Hematopoietic multipotent progenitor cell treated with erythropoietin and hydrocortisone succinate and interleukin-3 and kit ligand, for 15 days (in vitro differentiated cells): ENCODE data around the gene SCAMP1.
"Not testable (repeated sequence)": the region's sequence is repeated elsewhere in the genome, so short reads cannot be mapped to it uniquely, and the experiment has no call there.

Experiments used
- DNase-seq: peaks from one replicate; pipeline ENCODE4 v3.0.0-alpha.2; 2015; ENCODE audit warnings: low spot score

SCAMP1 gene

DNA sequence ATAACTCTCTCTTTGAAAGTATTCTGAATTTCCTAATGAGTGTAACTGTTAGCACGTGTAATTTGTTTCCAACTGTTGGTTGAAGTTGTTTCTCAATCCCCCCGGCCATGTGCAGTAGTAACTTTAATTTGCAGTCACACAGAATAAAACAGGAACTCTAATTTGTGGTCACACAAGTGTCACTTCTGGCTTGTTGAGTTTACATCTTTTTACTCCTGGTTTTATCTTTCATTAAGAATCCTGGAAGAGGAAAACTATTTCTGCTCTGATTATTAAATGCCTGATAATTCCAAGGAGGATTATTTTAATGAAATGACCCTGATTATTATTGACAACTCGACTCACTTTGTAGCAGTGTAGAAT is 1.2 kb downstream of the SCAMP1 start:
- DNase-seq, result no peak

DNA sequence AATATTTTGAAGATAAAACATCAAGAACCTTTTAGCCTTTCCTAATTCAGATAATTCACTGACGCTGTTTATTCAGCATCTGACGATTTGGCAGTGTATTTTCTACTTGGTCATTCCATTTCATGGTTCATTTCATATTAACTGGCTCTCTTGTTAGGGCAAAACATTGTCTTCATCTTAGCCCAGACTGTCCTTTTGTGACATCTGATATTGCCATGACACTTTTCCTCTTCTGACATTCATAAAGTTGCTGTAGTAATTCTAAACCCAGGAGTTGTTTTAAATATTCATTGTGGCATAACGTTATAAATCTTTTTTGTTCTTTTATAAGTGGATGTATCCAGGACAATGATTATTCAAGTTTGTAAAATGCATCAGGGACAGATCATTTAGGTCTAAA is 1.8 kb downstream of the SCAMP1 start:
- DNase-seq, result no peak

DNA sequence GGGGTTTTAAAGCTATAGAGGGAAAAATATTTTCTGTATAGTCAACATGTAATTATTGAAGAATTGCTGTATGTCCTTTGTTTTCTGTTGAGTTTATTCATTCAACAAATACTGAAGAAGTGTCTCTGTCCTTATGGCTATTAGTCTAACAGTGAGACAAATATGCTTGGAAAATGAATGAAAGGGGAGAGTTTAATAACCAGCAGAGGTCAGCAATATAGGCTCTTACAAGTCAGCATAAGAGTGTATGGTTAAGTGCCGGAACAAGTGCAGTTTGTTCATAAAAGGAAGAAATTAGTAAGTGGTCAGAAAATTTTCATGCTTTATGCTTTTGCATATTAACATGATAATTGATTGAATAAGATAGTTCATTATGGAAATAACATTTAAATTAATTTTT is 3.6 kb downstream of the SCAMP1 start:
- DNase-seq, result no peak

DNA sequence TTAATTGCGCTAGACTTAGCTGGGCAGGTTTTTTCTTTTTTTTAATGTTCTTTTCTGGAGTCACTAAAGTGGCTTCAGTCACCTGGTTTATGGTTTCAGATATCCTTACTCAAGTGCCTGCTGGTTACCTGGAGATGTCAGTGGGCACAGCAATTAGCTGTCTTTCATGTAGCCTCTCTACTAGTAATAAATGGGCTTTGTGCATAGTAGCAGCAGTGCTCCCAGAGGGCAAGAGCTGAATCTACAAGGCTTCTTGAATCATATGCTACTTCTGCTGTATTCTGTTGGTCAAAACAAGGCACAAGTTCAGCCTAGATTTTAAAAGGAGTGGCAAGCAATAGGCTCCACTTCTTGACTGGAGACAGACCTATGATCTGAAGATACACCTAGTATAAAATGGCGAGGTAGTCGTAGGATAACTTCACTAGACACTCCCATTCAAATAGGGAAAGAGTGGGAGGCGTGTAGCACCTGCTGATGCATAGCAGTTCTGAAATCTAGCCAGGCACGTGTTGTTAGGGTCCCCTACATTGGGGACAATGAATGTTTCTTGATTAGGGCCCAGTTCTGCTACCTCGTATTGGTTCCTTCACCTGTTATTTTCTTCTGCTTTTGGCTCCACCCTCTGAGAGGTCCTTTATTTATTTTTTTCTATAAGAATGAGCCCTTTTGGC is 7.0 kb downstream of the SCAMP1 start:
- DNase-seq, result no peak

DNA sequence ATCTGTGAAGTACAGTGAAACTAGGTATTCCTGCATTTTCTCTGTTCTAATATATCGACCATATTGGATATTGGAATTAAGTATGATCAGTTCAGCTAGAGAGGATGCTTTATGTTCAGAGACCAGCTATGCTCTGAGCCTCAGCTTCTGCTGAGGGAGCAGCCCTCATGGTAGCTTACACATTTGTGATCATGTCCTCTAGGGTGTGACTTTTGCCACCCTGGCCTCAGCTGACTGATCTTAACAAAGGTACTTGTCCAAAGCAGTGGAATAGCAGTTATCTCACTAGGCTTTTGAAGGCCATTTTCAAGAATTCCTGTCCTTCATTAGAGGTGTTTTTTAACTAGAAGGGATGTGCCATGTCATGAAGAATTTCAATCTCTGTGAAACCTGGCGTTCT is 9.3 kb downstream of the SCAMP1 start:
- no peak for DNase-seq

DNA sequence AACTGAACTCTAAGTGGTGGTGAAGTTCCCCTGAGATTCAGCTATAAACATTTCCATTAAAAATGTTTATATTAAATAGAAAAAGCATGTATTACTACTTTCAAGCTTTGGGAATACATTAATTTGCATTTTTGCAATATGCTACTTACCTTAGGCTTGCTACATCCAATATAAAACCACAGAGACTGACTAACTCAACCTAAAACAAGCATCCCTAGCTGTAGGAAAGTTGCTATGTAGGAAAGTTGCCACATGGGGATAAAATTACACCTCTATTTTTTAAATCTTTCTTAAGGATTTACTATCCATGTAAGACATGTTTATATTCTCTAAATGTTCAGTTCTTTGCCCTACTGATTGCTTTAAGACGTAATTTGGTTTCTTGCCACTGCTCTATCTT is 12.8 kb downstream of the SCAMP1 start:
- DNase-seq, result no peak

DNA sequence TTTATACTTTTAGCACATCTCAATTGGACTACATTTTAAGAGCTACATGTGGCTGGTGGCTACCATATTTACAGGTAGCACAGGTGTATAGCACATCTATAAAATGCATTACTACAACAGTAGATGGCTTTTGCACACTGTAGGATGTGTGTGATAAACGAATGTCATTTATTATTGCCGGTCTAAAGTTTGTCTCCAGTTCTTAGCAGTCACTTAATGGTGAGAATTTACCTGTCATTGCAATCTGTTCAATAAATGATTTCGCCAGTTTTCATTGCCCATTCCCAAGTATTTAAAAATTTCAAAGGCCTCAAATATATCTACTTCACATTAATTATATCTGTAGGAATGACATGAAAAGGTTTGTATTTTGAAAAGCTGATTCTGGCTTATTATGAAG is 15.9 kb downstream of the SCAMP1 start:
- DNase-seq, result no peak

DNA sequence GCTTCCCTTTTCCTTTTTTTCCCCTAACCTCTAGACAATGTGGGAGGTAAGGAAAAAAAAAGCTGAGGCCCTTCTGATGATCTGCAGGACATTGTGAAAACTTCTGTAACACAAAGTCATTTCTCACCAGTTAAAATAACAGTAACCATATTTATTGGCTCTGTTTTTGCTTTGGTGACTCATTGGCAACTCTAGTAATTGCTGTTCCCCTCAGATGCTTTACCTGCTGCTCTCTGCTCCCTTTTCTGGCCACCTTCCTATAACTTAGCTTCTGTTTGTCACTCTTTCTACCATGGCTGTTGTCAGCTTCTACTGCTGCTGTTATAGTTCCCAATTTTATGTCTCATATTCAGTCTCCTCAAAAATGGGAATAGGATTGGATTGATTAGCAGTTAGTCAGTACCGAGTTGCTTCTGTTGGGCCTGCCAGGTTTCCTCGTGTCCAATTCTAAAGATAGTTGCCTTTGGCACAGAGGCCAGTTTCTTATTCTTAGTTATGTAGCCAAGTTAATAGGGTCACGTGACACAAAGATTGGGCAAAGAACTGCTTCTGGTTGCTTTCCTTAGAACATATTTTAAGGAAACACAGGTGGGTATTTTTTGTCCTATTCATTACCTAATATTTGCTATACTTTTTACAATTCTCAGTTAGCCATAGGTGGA is 16.8 kb downstream of the SCAMP1 start:
- DNase-seq, result no peak

DNA sequence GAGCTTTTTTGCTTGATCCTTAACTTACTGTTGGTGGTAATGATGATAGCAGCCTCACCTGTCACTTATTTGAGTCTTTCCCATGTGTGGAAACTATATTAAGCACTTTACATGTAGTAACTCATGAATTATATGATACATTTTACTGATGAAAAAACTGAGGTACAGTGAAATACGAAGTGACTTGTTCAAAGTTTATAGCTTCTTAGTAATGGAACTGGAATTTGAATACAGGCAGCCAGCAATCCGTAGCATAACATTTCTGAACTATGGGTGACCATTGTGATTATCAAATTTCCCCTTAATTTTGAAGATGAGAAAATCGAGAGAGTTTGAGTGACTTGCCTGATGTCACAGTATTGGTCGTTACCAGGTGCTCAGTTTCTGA is 17.3 kb downstream of the SCAMP1 start:
- DNase-seq, result no peak

DNA sequence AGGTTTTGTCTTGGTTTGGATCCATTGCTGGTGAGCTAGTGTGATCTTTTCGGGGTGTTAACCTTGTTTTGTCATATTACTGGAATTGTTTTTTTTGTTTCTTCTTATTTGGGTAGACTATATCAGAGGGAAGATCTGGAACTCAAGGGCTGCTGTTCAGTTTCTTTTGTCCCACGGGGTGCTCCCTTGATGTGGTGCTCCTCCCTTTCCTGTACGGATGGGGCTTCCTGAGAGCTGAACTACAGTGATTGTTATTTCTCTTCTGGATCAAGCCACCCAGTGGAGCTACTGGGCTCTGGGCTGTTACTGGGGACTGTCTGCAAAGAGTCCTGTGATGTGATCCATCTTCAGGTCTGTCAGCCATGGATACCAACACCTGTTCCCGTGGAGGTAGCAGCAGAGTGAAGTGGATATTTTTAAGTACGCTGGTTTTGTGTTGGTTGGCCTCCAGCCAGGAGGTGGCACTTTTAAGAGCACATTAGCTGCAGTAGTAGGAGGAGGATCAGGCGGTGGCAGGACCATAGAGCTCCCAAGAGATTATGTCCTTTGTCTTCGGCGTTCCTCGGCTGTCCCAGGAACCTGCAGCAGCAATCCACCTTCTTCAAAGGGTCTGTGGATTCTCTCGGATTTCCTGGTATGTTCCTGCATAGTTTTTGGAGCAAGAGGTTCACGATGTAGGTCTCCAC is 27.2 kb downstream of the SCAMP1 start:
- no peak for DNase-seq

DNA sequence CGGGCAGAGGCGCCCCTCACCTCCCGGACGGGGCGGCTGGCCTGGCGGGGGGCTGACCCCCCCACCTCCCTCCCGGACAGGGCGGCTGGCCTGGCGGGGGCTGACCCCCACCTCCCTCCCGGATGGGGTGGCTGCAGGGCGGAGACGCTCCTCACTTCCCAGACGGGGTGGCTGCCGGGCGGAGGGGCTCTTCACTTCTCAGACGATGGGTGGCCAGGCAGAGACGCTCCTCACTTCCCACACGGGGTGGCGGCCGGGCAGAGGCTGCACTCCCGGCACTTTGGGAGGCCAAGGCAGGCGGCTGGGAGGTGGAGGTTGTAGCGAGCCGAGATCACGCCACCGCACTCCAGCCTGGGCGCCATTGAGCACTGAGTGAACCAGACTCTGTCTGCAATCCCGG is 30.9 kb downstream of the SCAMP1 start:
- not testable (repeated sequence) for DNase-seq

DNA sequence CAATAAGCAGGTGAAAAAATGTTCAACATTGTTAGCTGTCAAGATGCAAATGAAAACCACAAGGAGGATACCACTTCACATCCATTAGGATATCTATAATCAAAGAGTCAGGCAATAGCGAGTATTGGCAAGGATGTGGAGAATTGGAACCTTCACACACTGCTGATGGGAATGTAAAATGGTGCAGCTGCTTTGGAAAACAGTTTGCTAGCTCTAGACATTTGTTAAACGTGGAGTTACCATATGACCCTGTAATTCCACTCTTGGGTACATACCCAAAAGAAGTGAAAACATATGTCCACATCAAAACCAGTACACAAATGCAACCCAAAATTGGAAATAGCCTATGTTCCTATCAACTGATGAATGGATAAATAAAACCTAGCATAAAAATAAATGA is 37.4 kb downstream of the SCAMP1 start:
- DNase-seq, result no peak

DNA sequence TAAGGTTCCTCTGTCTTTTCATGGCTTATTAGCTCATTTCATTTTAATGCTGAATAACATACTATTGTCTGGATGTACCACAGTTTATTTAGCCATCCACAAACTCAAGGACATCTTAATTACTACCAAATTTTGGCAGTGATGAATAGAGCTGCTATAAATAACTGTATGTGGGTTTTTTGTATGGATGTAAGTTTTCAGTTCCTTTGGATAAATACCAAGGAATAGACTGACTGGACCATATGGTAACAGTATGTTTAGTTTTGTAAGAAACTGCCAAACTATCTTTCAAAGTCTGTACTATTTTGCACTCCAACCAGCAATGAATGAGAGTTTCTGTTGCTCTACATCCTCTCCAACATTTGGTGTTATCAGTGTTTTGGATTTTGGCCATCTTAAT is 38.7 kb downstream of the SCAMP1 start:
- no peak for DNase-seq

DNA sequence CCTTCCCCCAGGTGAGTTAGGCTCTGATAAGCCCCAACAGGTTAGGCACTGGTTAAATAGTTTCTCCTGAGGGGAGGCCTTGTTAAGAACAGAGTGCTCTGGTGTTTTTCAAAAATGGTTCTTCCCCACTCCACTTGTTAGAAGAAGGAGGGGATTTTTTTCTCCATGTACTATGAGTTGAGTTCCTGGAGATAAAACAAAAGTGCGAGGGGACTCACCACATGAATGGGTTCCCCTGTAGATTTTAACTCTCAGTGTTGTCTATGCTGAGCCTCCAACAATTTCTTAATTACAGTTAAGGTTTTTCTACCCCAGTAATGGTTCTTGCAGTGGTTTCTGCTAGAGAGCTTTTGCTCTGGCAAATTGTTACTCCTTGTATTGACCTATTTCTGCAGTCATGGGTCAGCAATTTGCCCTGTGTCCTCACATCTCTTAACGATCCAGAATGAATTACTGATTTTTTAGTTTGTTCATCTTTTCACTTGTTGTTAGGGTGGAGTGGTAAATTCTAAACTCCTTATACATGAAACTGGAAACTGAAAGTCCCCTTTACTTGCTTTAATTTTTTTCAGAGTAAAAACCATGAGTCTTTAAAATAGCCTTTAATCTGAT is 44.4 kb downstream of the SCAMP1 start:
- no peak for DNase-seq

DNA sequence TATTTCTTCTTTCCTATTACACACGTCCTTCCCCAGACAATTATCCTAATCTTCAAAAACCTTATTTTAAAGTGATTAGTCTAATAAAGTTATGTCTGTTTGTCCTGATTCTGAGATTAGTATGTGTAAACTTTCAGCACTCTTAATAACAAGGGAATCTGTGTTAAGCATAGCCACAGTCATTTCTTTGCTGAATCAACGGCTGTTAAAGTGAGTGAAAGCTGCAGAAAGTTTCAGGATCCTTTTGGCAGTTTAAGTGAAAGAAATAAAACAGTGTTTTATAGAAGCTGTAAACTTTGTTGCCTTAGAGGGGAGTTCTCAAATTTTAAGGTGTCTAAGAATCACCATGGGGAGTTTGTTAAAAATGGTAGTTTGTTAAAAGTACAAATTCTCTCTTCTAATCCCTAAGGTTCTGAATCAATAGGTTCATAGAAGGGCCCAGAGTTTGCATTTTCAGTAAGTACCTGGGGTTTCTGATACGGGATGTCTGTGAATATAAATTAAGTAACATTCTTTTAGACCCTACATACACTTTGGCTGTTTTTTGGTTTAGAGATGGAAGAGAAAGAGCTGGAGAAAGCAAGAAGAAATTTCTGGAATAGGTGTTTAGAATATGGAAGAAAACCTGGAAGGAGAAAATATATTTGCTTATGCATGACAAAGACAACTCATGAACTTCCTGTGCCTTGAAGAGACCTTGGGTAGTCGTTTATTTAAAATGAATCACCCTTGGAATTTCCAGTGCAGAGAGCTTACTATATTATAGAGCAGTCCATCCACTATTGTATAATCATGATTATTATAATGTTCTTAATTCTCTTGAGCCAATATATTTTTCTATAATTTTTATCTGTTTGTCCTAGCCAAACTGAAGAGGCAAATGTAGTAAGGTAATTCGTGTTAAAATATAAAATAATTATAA is 45.7 kb downstream of the SCAMP1 start:
- DNase-seq, result no peak

DNA sequence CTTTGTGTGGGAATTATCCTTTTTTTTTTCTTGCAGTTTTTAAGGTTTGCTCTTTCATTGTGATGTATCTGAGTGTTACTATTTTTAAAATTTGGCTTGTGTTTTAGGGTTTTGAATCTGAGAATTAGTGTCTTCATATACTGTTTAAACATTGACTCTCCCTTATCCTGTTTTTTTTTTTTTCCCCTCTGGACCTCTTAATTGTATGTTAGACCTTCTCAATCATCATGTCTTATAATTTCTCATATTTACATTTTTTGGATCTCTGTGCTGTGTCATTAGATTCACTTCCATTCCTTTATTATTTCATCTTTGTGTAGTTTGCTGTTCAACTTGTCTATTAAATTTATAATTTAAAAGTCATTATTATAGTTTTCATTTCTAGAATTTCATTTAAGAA is 47.0 kb downstream of the SCAMP1 start:
- DNase-seq, result no peak

DNA sequence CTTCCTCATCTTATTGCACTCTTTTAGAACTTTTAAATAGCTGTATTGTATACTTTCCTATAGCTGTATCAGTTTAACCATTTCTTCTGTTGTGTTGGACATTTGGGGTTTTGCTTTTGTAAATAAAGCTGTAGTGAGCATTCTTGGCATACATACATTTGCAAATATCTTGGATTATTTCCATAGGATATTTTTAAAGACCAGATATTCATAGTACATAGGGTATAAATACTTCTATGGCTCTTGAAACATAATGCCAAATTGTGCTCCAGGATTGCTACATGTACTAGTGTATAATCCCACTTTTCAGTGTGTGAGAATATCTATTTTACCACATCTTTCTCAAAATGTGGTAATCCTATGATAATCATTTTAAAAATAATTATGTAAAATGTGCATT is 51.2 kb downstream of the SCAMP1 start:
- no peak for DNase-seq

DNA sequence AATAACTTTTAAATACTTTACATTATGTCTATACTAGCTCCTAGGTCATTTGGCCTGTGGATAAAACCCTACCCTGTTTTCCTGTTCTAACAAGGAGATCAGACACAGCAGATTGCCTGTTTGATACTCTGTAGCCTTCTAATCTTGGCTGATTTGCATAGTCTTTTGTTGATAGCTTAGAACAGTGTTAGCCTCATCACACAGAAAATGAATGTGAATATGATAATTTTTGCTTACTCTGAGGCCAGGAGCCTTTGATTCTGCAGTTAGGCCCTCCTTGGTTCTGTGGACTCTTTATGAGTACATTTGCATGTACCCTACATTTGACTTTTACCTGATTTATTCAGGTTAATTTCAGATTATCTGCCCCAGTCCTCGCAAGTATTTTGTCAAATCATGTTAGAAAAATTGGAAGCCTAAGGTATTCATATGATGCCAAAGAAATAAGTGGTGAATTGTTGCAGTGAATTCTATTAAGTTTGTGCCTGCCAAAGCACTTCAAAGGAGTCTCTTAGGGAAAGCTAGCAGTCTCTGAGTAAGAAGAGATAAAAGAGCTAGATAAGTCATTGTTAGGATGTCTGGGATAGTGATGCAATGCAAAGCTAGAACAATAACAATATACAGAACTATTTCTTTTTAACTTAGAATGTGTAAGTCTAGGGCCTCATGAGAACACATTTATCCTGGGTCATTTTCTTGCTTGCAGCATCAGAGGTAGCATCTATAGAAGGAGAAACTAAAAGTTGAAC is 56.4 kb downstream of the SCAMP1 start:
- DNase-seq, result no peak

DNA sequence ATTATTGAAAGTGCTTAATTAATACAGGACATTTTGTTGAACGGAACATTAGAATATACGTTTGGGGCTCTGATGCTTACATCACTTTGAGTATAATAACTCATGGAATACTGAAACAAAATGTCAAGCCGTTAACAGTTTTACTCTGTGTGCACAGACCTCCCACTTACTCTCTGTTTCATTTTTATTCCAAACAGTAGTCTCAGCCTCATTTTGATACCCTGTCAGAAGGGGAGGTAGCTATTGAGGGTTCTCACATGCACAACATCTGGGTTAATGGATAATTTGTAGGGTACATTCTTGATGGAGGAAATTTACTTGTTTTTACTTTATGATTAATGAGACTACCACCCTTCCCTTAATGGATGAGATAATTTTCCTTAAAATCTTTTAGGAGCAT is 59.0 kb downstream of the SCAMP1 start:
- DNase-seq, result no peak

DNA sequence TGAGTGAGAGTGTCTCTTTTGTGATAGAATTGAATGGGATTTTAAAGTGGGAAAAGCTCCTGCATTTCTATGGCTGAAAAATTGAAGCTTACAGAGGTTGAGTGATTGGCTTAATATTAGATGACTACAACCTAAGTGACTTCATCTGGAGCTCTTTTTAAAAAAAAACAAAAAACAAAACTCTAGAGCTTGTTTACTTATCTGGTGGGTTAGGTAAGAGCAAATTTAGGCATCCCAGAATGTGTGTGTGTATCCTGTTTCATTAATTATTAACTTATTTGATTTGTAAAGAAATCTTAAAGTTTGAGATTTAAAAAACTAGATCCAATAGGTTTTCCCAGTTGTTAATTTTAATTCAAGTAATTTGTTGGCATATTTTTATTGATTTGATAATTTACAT is 60.1 kb downstream of the SCAMP1 start:
- DNase-seq, result no peak

DNA sequence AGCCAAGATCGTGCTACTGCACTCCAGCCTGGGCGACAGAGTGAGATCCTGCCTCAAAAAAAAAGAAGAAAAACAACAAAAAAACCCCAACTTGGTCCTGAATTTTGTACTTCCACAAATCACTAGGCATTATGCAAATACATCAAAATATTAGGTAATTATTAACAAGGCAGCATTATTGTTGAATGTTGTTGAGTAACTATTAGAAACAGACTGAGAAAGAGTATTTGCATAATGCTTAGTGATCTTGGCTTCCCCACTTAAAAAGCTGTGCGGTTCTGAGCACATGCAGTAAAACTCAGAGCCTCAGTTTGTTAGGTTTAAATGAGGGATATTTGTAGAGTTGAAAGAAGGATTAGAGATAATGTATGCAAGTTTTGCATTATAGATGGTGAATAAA is 64.2 kb downstream of the SCAMP1 start:
- no peak for DNase-seq
